GM21526 (cell line): ENCODE measurements around the gene RIMS4.
"Not testable (repeated sequence)": the region's sequence is repeated elsewhere in the genome, so short reads cannot be mapped to it uniquely, and the experiment has no call there.

Experiments used
- ATAC-seq: cut with Tn5 transposase; IDR thresholded peaks from one replicate; pipeline ENCODE4 v1.9.1; 2021; ENCODE audit warnings: moderate library complexity; ENCODE audit not compliant: unreplicated experiment, low FRiP score

RIMS4 gene

GRCh38 chr20:44832724-44833123, 22.4 kb upstream of the RIMS4 start:
- ATAC-seq: no peak

- no peak for ATAC-seq
These were observed 20.6 kb upstream of the RIMS4 start for GRCh38 chr20:44830995-44831394.

GRCh38 chr20:44830523-44830922, 20.2 kb upstream of the RIMS4 start:
- ATAC-seq: no peak

- no peak for ATAC-seq
These were observed 19.3 kb upstream of the RIMS4 start for GRCh38 chr20:44829688-44830087.

GRCh38 chr20:44828640-44829039, 18.3 kb upstream of the RIMS4 start:
- ATAC-seq: no peak

GRCh38 chr20:44827401-44827800, 17.1 kb upstream of the RIMS4 start:
- ATAC-seq: no peak

GRCh38 chr20:44821576-44821975, 11.2 kb upstream of the RIMS4 start:
- ATAC-seq: not testable (repeated sequence)

GRCh38 chr20:44819936-44820335, 9.6 kb upstream of the RIMS4 start:
- ATAC-seq: no peak

GRCh38 chr20:44817143-44817910, 7.0 kb upstream of the RIMS4 start:
- no peak for ATAC-seq

- no peak for ATAC-seq
These were observed 4.6 kb upstream of the RIMS4 start for GRCh38 chr20:44814937-44815336.

GRCh38 chr20:44811150-44811685, 872 bp upstream of the RIMS4 start:
- no peak for ATAC-seq

- ATAC-seq: no peak
These were observed 320 bp downstream of the RIMS4 start for GRCh38 chr20:44810061-44810390.

- ATAC-seq: no peak
These were observed 826 bp downstream of the RIMS4 start for GRCh38 chr20:44809380-44810060.

GRCh38 chr20:44807684-44808056, 2.7 kb downstream of the RIMS4 start:
- no peak for ATAC-seq

GRCh38 chr20:44807051-44807683, 3.2 kb downstream of the RIMS4 start:
- no peak for ATAC-seq

GRCh38 chr20:44805979-44806620, 4.2 kb downstream of the RIMS4 start:
- no peak for ATAC-seq

GRCh38 chr20:44805335-44805978, 4.9 kb downstream of the RIMS4 start:
- ATAC-seq: no peak

- ATAC-seq: no peak
These were observed 6.9 kb downstream of the RIMS4 start for GRCh38 chr20:44803383-44803941.

- no peak for ATAC-seq
These were observed 7.6 kb downstream of the RIMS4 start for GRCh38 chr20:44802702-44803101.

- no peak for ATAC-seq
These were observed 9.8 kb downstream of the RIMS4 start for GRCh38 chr20:44800391-44801046.
